GM18909 (cell line): ENCODE measurements around the gene TOMM40.
"Not testable (repeated sequence)": the region's sequence is repeated elsewhere in the genome, so short reads cannot be mapped to it uniquely, and the experiment has no call there.

Source experiments
- ATAC-seq: cut with Tn5 transposase; IDR thresholded peaks from one replicate; pipeline ENCODE4 v1.9.1; 2021; ENCODE audit warnings: mild to moderate bottlenecking; ENCODE audit not compliant: unreplicated experiment, poor library complexity

The TOMM40 gene

GRCh38 chr19:44893332-44894051 is 2.4 kb downstream of the TOMM40 start:
- no peak for ATAC-seq

GRCh38 chr19:44894052-44894400 is 3.0 kb downstream of the TOMM40 start:
- no peak for ATAC-seq

GRCh38 chr19:44894946-44895345 is 3.9 kb downstream of the TOMM40 start:
- ATAC-seq: no peak

GRCh38 chr19:44897835-44898234 is 6.8 kb downstream of the TOMM40 start:
- no peak for ATAC-seq

GRCh38 chr19:44900328-44901244 is 9.5 kb downstream of the TOMM40 start:
- no peak for ATAC-seq

GRCh38 chr19:44903216-44903601 is 12.2 kb downstream of the TOMM40 start:
- no peak for ATAC-seq

GRCh38 chr19:44903602-44904425 is 12.8 kb downstream of the TOMM40 start:
- ATAC-seq: peak; percentile 47

- ATAC-seq: no peak
Measured at GRCh38 chr19:44904426-44904994, 13.5 kb downstream of the TOMM40 start.

GRCh38 chr19:44905437-44906160 is 14.5 kb downstream of the TOMM40 start, which contains the start of gene APOE:
Gene APOE (plus strand): TSS chr19:44905796. CDS start chr19:44906625, 829 bp downstream.
- no peak for ATAC-seq

- ATAC-seq: no peak
Measured at GRCh38 chr19:44907613-44908012, 16.6 kb downstream of the TOMM40 start.

GRCh38 chr19:44908074-44908835 is 17.2 kb downstream of the TOMM40 start:
- no peak for ATAC-seq

GRCh38 chr19:44908836-44909261 is 17.8 kb downstream of the TOMM40 start:
- ATAC-seq: no peak

GRCh38 chr19:44909775-44910174 is 18.7 kb downstream of the TOMM40 start:
- ATAC-seq: no peak

GRCh38 chr19:44911896-44912295 is 20.8 kb downstream of the TOMM40 start:
- not testable (repeated sequence) for ATAC-seq

- no peak for ATAC-seq
Measured at GRCh38 chr19:44912854-44913253, 21.8 kb downstream of the TOMM40 start.

GRCh38 chr19:44913512-44914432 is 22.7 kb downstream of the TOMM40 start:
- ATAC-seq: not testable (repeated sequence)

GRCh38 chr19:44914433-44915206 is 23.6 kb downstream of the TOMM40 start, which contains the start of gene APOC1:
Gene APOC1 (plus strand): TSS chr19:44914608. CDS start chr19:44914892, 284 bp downstream.
- ATAC-seq: peak; percentile 86
